ENCODE results near the gene KMT2A.
"Not testable (repeated sequence)": the region's sequence is repeated elsewhere in the genome, so short reads cannot be mapped to it uniquely, and the experiment has no call there.

The KMT2A gene

GRCh38 chr11:118481238-118481637 lies 44.9 kb downstream of the KMT2A start:
- DNase-seq (ENCODE audit: low read depth in 2 of 2, low spot score in 1 of 2), result not testable (repeated sequence)

- no peak for DNase-seq (ENCODE audit: low read depth in 2 of 2, low spot score in 1 of 2)
These were observed 48.1 kb downstream of the KMT2A start for GRCh38 chr11:118484405-118484804.

DNA sequence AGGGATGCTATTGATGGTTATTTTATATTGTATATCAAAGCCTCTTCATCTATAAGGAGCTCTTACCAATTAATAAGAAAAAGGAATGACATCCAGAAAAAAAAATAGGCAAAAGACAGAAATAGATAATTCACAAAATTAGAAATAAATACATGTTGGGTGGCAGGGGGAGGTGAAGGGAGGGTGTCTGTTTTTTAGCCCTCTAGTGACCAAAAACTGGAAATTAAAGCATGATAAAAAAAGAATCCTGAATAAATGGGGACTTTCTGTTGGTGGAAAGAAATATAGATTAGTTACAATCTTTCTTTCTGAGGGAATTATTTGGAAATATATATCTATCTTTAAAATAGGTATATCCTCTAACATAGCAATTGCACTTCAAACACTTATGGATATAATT lies 49.0 kb downstream of the KMT2A start:
- DNase-seq (ENCODE audit: low read depth in 2 of 2, low spot score in 1 of 2), result no peak

GRCh38 chr11:118488480-118489109 lies 52.3 kb downstream of the KMT2A start:
- DNase-seq (ENCODE audit: low read depth in 2 of 2, low spot score in 1 of 2), result peak; percentile 58 to 60

DNA sequence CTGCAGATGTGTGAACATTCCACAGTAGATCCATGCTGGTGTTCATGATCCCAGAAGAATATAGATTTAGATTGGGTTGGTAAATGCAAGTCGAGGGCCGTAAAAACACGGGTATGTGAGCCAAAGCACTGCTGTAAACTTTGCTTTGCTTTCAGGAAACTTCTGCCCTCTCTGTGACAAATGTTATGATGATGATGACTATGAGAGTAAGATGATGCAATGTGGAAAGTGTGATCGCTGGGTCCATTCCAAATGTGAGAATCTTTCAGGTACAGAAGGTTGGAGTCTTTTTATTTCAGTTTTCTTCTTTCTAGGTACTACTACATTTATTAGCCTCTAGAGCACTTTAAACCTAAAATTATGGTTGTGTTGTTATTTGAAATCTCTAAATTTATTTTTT lies 54.7 kb downstream of the KMT2A start:
- no peak for DNase-seq (ENCODE audit: low read depth in 2 of 2, low spot score in 1 of 2)

- DNase-seq (ENCODE audit: low read depth in 2 of 2, low spot score in 1 of 2), result no peak
These were observed 61.5 kb downstream of the KMT2A start for GRCh38 chr11:118497831-118498230.

DNA sequence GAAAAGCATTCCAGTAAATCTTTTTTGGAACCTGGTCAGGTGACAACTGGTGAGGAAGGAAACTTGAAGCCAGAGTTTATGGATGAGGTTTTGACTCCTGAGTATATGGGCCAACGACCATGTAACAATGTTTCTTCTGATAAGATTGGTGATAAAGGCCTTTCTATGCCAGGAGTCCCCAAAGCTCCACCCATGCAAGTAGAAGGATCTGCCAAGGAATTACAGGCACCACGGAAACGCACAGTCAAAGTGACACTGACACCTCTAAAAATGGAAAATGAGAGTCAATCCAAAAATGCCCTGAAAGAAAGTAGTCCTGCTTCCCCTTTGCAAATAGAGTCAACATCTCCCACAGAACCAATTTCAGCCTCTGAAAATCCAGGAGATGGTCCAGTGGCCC lies 66.9 kb downstream of the KMT2A start:
- DNase-seq (ENCODE audit: low read depth in 2 of 2, low spot score in 1 of 2), result no peak

DNA sequence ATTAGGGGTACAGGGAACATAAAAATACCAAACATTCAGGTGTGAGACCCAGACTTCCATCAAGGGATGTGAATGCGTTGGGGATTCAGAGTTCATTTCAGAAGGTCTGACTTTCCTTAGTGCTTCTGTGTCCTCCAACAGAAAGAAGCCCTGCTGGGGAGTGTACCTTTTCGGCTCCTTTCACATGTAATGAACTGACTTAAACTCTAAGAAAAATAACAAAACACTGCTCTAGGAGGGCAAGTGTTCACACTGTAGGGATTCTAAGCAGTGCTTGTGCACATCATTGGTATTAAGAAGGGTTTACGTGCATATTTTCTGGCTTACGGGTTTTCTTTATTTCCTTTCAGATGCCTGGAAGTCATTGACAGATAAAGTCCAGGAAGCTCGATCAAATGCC lies 75.3 kb downstream of the KMT2A start:
- no peak for DNase-seq (ENCODE audit: low read depth in 2 of 2, low spot score in 1 of 2)

DNA sequence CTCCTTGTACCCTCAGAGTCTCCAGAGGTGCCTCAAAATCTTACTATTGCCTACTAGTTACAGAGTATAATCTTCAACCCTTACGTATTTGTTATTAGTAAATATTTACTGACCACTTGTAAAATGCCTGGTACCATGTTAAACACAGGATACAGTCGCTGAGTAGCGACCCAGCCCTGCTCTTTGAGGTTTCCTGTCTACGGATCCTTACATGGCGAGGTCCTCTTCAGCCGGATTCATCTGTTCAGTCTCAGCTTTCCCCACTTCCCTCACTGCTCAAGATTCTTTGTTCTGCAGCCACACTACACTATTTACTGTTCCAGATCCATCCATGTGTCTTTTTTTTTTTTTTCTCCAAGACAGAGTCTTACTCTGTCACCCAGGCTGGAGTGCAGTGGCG lies 77.8 kb downstream of the KMT2A start:
- no peak for DNase-seq (ENCODE audit: low read depth in 2 of 2, low spot score in 1 of 2)

GRCh38 chr11:118519549-118519948 lies 83.3 kb downstream of the KMT2A start:
- DNase-seq (ENCODE audit: low read depth in 2 of 2, low spot score in 1 of 2), result no peak

DNA sequence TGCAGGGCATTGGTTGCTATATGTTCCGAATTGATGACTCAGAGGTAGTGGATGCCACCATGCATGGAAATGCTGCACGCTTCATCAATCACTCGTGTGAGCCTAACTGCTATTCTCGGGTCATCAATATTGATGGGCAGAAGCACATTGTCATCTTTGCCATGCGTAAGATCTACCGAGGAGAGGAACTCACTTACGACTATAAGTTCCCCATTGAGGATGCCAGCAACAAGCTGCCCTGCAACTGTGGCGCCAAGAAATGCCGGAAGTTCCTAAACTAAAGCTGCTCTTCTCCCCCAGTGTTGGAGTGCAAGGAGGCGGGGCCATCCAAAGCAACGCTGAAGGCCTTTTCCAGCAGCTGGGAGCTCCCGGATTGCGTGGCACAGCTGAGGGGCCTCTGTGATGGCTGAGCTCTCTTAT lies 85.6 kb downstream of the KMT2A start:
- DNase-seq (ENCODE audit: low read depth in 2 of 2, low spot score in 1 of 2), result no peak

DNA sequence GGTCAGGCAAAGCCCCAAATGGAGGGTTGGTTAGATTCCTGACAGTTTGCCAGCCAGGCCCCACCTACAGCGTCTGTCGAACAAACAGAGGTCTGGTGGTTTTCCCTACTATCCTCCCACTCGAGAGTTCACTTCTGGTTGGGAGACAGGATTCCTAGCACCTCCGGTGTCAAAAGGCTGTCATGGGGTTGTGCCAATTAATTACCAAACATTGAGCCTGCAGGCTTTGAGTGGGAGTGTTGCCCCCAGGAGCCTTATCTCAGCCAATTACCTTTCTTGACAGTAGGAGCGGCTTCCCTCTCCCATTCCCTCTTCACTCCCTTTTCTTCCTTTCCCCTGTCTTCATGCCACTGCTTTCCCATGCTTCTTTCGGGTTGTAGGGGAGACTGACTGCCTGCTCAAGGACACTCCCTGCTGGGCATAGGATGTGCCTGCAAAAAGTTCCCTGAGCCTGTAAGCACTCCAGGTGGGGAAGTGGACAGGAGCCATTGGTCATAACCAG lies 86.3 kb downstream of the KMT2A start:
- no peak for DNase-seq (ENCODE audit: low read depth in 2 of 2, low spot score in 1 of 2)

GRCh38 chr11:118524356-118524755 lies 88.1 kb downstream of the KMT2A start:
- DNase-seq (ENCODE audit: low read depth in 2 of 2, low spot score in 1 of 2), result no peak

GRCh38 chr11:118524757-118525470 lies 88.6 kb downstream of the KMT2A start:
- no peak for DNase-seq (ENCODE audit: low read depth in 2 of 2, low spot score in 1 of 2)

DNA sequence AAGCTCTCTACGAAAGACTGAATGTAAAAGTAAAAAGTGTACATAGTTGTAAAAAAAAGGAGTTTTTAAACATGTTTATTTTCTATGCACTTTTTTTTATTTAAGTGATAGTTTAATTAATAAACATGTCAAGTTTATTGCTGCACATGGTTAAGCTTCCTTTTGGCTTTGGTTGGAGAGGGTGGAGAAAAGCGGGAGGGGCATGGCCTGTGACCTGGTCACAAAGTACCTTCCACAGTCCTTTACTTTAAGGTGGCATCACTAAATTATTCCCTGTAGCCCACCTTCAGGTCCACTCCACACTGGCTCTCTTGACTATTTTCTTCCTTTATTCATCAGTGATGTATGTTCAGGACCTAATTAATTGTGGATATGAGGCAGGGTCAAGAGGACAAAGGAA lies 90.4 kb downstream of the KMT2A start:
- no peak for DNase-seq (ENCODE audit: low read depth in 2 of 2, low spot score in 1 of 2)

DNA sequence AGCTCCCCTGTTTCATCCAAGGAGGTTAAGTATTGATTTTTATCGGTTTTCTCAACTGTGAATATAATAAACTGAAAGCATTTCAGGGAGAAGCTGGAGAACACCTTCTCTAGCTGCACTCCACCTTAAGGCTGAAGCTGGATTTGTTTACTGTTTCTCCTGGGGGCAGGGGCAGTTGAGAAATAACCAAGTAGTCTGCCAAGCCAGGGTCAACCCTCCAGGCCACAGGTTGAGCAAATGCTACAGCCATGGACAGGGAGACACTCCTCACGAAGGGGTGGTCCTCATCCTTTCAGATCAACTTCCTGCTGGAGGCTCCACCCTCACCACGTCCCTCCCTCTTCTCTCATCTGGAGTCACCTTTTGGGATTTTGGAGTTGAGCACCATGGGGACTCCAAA lies 90.8 kb downstream of the KMT2A start, which contains the start of gene TTC36:
Gene TTC36, plus strand, starts transcription at position 366 of the 400 bp plus-strand sequence. Its CDS starts 21 bp downstream, at position 387.
- no peak for DNase-seq (ENCODE audit: low read depth in 2 of 2, low spot score in 1 of 2)

DNA sequence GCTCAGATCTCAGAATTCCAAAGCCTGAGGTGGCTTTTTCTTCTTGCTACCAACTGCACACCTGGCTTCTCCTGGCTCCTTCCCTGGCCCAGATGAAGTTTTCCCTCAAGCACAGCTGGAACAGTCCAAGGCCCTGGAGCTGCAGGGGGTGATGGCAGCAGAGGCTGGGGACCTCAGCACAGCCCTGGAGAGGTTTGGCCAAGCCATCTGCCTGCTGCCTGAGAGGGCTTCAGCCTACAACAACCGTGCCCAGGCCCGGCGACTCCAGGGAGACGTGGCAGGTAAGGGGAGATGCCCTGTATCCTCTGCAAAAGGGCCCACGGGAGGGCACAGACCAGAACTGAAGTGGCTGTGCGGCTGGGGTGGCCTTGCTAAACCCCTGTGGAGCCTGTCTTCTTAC lies 92.2 kb downstream of the KMT2A start:
- DNase-seq (ENCODE audit: low read depth in 2 of 2, low spot score in 1 of 2), result no peak

- DNase-seq (ENCODE audit: low read depth in 2 of 2, low spot score in 1 of 2), result no peak
These were observed 93.4 kb downstream of the KMT2A start for GRCh38 chr11:118529584-118530175.

DNA sequence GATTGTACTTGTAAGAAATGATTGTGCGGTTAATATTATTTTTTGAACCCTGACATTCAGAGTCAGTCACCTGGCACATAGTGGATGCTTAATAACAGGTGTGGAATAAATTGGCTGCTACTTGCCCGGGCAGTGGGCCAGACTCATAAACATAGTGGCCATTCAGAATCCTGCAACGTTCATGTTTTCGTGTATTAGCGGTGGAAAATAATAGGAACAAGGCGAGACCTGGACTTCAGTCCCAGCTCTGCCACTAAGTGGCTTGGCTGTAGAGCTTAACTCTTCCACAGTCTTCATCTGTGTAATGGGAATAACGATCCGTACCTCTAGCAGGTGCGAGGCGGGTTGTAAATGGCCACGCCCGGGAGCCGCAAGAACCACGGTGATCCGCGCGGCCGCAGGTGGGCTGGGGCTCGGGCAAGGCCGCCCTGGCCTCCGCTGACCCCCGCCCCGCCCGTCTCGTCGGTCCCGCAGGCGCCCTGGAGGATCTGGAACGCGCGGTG lies 93.9 kb downstream of the KMT2A start:
- no peak for DNase-seq (ENCODE audit: low read depth in 2 of 2, low spot score in 1 of 2)

- DNase-seq (ENCODE audit: low read depth in 2 of 2, low spot score in 1 of 2), result peak; percentile 21 to 46
These were observed 94.6 kb downstream of the KMT2A start, which contains the start of gene TMEM25 for GRCh38 chr11:118530683-118531596. Gene TMEM25 (plus strand): TSS chr11:118531192. CDS start chr11:118531802, 610 bp downstream.

- no peak for DNase-seq (ENCODE audit: low read depth in 2 of 2, low spot score in 1 of 2)
These were observed 95.3 kb downstream of the KMT2A start for GRCh38 chr11:118531597-118532084.
